Activated naive CD4-positive, alpha-beta T cell treated with anti-CD3 and anti-CD28 coated beads, Interleukin-2, amount 50 U/mL, for 16 hours (primary cell): ENCODE measurements around the gene SPATA17.
"Not testable (repeated sequence)": the region's sequence is repeated elsewhere in the genome, so short reads cannot be mapped to it uniquely, and the experiment has no call there.

Experiments used
- DNase-seq: peaks from one replicate; pipeline ENCODE4 v3.0.0-alpha.2; 2020

The SPATA17 gene

GRCh38 chr1:217630711-217631591, at the start of gene SPATA17, which contains the start of gene GPATCH2:
Gene SPATA17, plus strand, starts transcription at chr1:217631344. Its CDS starts 35 bp downstream, at chr1:217631379.
Gene GPATCH2, minus strand, starts transcription at chr1:217631090. Its CDS starts 119 bp downstream, at chr1:217630971.
- peak; percentile 78 for DNase-seq

- not testable (repeated sequence) for DNase-seq
Measured at GRCh38 chr1:217584286-217584811, 46.8 kb upstream of the SPATA17 start.

GRCh38 chr1:217585577-217585976, 45.6 kb upstream of the SPATA17 start:
- no peak for DNase-seq

GRCh38 chr1:217586586-217586985, 44.6 kb upstream of the SPATA17 start:
- no peak for DNase-seq

GRCh38 chr1:217590598-217590997, 40.5 kb upstream of the SPATA17 start:
- no peak for DNase-seq

- no peak for DNase-seq
Measured at GRCh38 chr1:217599154-217599553, 32.0 kb upstream of the SPATA17 start.

GRCh38 chr1:217602380-217602779, 28.8 kb upstream of the SPATA17 start:
- no peak for DNase-seq

- no peak for DNase-seq
Measured at GRCh38 chr1:217605390-217605789, 25.8 kb upstream of the SPATA17 start.

GRCh38 chr1:217614200-217614712, 16.9 kb upstream of the SPATA17 start:
- no peak for DNase-seq

GRCh38 chr1:217617126-217617525, 14.0 kb upstream of the SPATA17 start:
- no peak for DNase-seq

GRCh38 chr1:217620814-217621213, 10.3 kb upstream of the SPATA17 start:
- no peak for DNase-seq

- no peak for DNase-seq
Measured at GRCh38 chr1:217622042-217622441, 9.1 kb upstream of the SPATA17 start.

- DNase-seq, result no peak
Measured at GRCh38 chr1:217626321-217626720, 4.8 kb upstream of the SPATA17 start.

GRCh38 chr1:217627431-217627830, 3.7 kb upstream of the SPATA17 start:
- DNase-seq, result no peak

GRCh38 chr1:217642455-217642854, 11.3 kb downstream of the SPATA17 start:
- no peak for DNase-seq

- no peak for DNase-seq
Measured at GRCh38 chr1:217647791-217648190, 16.6 kb downstream of the SPATA17 start.

GRCh38 chr1:217650674-217651073, 19.5 kb downstream of the SPATA17 start:
- DNase-seq, result no peak

GRCh38 chr1:217660353-217661062, 29.4 kb downstream of the SPATA17 start:
- DNase-seq, result no peak

GRCh38 chr1:217661407-217661806, 30.3 kb downstream of the SPATA17 start:
- no peak for DNase-seq

GRCh38 chr1:217668351-217668940, 37.3 kb downstream of the SPATA17 start:
- DNase-seq, result no peak

- DNase-seq, result no peak
Measured at GRCh38 chr1:217673387-217673786, 42.2 kb downstream of the SPATA17 start.

- DNase-seq, result no peak
Measured at GRCh38 chr1:217674028-217674729, 43.0 kb downstream of the SPATA17 start.
